AG04449 (cell line): ENCODE results near the gene CDK3.

Experiments used
- CTCF ChIA-PET: fragments of 350-600 bp; formaldehyde crosslinking; extraction: SDS; loops from one replicate; lab custom pipeline; 2021; ENCODE audit warnings: antibody characterized with exemption; lab: Yijun Ruan, JAX
- POLR2A ChIA-PET: fragments of 400-600, 350-600 bp; formaldehyde crosslinking; extraction: SDS; loops from one replicate; lab custom pipeline; 2020; ENCODE audit warnings: antibody characterized with exemption, inconsistent platforms; lab: Yijun Ruan, JAX
- DNase-seq: peaks from one replicate; pipeline ENCODE4 v3.0.0-alpha.2; 2010; ENCODE audit warnings: low read depth, low spot score
- H3K4me3 ChIP-seq: 2 replicates; pipeline ENCODE4 v1.5.1; 2011; ENCODE audit warnings: low read depth, mild to moderate bottlenecking, control low read depth, low read length
- TF ChIP-seq, protein P1 (sequence below): IDR thresholded peaks from one replicate; pipeline ENCODE4 v1.5.1; 2011; ENCODE audit warnings: mild to moderate bottlenecking, moderate library complexity, low read length, control low read depth, inconsistent platforms; ENCODE audit not compliant: insufficient read depth; ENCODE audit errors: missing control alignments

The CDK3 gene

DNA sequence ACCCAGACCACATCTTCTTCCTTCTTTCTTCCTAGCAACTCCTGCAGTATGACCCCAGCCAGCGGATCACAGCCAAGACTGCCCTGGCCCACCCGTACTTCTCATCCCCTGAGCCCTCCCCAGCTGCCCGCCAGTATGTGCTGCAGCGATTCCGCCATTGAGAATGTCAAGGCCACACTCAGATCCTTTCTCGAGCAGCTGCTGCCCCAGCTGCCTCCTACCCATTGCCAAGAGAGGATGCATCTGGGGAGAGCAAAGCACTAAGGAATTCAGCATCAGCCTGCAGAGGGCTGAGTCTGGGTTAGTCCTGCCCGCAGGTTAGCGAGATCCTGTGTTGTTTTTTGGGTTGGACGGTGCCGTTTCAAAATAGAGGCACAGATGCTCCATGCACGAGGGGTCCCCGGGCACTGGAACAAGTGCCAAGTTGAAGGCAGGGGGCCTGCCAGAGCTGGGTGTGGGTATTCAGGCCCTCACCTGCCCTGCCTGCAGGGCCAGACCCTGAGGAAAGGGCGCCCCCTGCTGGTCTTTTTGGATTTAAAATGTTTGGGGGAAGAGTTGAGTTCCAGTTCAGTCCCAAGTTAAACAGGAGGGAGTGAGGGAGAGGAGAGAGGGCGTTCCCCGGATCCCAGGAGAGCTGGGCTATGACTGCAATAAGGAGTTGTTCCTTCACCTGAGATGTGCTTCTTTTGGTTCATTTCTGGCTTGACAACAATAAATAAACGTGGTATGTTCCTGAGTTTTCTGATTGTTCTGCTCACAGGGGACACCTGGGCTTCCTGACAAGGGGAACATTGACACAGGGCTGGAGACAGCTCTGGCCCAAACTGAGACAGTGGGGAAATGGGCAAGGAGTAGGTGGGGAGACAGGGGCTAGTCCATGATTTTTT lies 4.9 kb downstream of the CDK3 start:
- no peak overlapping the region for H3K4me3 ChIP-seq
- POLR2A ChIA-PET: no interaction called here
- TF ChIP-seq, protein P1, sequence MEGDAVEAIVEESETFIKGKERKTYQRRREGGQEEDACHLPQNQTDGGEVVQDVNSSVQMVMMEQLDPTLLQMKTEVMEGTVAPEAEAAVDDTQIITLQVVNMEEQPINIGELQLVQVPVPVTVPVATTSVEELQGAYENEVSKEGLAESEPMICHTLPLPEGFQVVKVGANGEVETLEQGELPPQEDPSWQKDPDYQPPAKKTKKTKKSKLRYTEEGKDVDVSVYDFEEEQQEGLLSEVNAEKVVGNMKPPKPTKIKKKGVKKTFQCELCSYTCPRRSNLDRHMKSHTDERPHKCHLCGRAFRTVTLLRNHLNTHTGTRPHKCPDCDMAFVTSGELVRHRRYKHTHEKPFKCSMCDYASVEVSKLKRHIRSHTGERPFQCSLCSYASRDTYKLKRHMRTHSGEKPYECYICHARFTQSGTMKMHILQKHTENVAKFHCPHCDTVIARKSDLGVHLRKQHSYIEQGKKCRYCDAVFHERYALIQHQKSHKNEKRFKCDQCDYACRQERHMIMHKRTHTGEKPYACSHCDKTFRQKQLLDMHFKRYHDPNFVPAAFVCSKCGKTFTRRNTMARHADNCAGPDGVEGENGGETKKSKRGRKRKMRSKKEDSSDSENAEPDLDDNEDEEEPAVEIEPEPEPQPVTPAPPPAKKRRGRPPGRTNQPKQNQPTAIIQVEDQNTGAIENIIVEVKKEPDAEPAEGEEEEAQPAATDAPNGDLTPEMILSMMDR: peak; percentile 40
- no peak for DNase-seq
- CTCF ChIA-PET: interaction anchor here (0.6 to 17.3 kb wide), 34 partner anchors 8 to 294 kb away, joined by 3 to 363 read pairs (median 4); partner anchors contain the start of genes ACOX1, EXOC7, MRPL38 and TEN1

DNA sequence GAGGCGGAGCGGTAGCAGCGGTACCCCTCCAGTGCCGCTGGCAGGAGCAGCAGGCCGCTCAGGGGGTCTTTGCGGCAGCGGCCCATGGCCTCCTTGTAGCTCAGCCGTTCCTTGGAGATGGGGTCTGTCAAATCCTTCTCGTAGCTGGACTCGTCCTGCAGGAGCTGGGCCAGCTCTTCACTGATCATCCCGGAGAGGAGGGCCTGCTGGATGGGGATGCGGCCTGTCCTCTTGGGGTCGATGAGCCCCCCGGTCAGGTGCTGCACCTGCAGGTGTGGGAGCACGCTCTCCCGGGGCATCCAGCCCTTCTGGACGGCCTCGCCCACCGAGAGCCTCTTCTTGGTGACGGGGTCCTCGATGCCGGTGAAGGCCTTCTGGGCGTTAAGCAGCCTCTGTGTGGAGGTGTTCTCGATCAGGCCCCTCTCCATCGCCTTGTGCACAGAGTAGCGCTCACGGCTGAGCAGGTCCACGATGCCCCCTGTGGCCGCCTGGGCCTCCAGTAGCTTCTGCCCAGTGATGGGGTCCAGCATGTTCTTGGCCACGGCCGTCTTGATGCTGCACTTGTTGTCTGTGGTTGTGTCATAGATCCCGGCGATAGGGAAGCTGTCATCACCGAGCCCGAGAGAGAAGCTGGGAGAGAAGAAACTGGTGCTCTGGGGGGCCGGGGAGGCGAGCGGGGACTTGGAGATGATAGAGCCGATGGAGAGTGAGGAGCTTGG lies 6.6 kb downstream of the CDK3 start:
- ChIA-PET CTCF (interaction anchor here (0.6 to 17.3 kb wide), 8 partner anchors 5 to 111 kb away, joined by 3 to 363 read pairs (median 4); partner anchors contain the start of genes CDK3 and MRPL38), POLR2A (interaction anchor here (0.7 to 1.0 kb wide), 2 partner anchors 10 to 102 kb away, joined by 3 read pairs; no protein-coding TSS in a partner anchor)
- no peak overlapping the region for H3K4me3 ChIP-seq
- TF ChIP-seq, protein P1: no peak
- no peak for DNase-seq

DNA sequence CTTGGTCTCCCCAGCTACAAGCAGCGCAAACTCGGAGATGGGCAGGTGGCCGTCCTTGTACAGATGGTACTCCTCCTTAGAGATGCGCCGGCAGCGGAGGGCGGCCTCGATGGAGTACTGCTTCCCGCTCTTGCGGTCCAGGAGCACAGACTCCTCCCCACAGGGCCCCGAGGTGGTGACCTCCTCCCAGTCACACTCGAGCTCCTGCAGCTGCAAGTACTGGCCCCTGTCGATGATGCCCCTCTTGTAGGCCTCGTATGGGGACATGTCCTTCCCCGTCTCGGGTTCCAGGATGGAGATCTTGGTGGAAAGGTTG lies 7.2 kb downstream of the CDK3 start:
- POLR2A ChIA-PET: interaction anchor here (0.7 to 1.0 kb wide), 2 partner anchors 10 to 103 kb away, joined by 3 read pairs; no protein-coding TSS in a partner anchor
- TF ChIP-seq, protein P1: no peak
- no peak overlapping the region for H3K4me3 ChIP-seq
- no peak for DNase-seq
- CTCF ChIA-PET: interaction anchor here (1.0 to 17.3 kb wide), 10 partner anchors 6 to 374 kb away, joined by 3 to 363 read pairs (median 4); partner anchors contain the start of genes CDK3, MRPL38 and SMIM5

DNA sequence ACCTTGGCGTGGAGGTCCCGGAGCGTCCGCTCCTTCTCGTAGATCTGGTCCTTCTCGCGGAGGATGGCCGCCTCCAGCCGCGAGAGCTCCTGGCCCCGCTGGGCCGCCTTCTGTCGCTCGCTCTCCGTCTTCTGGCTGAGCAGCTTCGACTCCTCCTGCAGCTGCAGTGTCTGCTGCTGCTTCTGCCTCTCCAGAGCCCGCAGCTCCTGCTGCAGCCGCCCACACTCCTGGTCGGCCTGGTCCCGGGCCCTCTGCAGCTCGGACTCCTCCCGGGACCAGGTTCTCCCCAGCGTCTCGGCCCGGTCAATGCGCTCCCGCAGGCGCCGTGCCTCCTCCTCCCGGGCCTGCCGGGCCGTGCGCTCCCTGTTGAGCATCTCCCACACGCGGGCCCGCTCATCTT lies 7.6 kb downstream of the CDK3 start:
- no peak overlapping the region for H3K4me3 ChIP-seq
- ChIA-PET CTCF (interaction anchor here (1.1 to 17.3 kb wide), 8 partner anchors 6 to 375 kb away, joined by 3 to 363 read pairs (median 58); partner anchors contain the start of genes CDK3, MRPL38 and SMIM5), POLR2A (interaction anchor here (0.7 kb wide), 1 partner anchor 9 kb away, joined by 3 read pairs; no protein-coding TSS in a partner anchor)
- no peak for DNase-seq
- TF ChIP-seq, protein P1: no peak

DNA sequence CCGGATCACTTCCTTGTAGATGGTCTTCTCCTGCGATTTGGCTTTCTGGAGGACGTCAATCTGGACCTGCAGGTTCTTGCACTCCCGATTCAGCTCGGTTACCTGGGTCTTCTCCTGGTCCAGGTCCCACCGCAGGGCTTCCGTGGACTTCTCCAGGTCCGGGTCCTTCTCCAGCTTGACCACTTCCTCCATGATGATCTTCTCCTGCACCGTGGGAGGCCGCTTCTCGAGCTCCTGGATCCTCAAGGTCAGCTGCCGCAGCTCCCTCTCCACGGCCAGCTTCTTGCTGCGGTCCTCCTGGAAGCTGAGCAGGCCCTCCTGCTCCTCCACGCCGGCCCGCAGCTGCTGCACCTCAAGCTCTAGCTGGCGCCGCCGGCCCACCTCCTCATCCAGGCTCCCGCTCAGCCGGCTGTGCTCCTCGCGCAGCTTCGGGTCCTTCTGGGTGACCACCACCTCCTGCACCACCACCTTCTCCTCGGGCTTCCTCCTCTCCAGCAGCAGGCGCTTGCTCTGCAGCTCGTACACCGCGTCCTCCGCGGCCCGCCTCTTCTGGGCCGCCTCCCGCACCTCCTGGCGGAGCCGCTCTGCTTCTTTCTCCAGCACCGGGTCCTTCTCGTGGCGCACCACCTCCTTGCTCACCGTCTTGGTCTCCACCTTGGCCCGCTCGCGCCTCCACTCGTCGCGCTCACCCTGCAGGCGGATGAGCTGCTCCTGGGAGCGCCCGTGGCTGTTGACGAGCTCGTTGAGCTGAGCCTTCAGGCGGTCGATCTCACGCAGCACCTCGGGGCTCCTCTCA lies 8.2 kb downstream of the CDK3 start:
- H3K4me3 ChIP-seq: no peak overlapping the region
- TF ChIP-seq, protein P1: no peak
- DNase-seq: no peak
- ChIA-PET CTCF (interaction anchor here (1.1 to 17.3 kb wide), 8 partner anchors 6 to 375 kb away, joined by 3 to 363 read pairs (median 58); partner anchors contain the start of genes CDK3, MRPL38 and SMIM5), POLR2A (no interaction called here)
